Measurements from ENCODE around the gene CD40.
A peak's percentile ranks its signal among the peaks of the same experiment; 100 is the strongest.

The CD40 gene

DNA sequence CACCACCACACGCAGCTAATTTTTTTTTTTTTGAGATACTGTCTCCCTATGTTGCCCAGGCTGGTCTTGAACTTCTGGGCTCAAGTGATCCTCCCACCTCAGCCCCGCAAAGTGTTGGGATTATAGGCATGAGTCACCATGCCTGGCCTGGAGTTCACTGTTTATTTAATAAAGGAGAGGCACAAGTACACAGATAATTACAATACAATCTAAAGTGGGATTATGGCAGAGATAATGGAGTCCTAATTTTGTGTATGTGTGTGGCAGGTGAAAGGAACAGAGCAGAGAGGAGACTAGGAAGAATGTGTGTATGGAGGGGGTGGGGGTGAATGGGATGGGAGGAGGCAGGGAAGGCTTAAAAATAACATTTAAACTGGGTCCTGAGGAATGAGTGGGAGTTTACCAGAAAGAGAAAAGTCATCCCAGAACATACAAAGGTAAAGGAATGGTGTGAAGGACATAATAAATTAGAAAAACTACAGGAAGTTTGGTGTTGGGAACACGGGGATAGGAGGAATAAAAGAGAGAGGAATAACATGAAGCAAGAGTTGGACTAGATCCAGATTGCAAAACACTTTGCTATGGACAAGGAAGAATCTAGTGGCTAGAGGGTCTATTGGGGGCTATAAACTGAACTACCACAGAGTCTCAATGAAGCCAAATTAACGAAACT, 32.8 kb upstream of the CD40 start:
- H3K9ac ChIP-seq (ENCODE audit: low read depth, low read length), result no peak overlapping the region
- peaks cover 44% of the 10 kb centered on the region for H3K4me1 ChIP-seq (ENCODE audit: insufficient read depth, low read length)
- no peak overlapping the region for H3K4me3 ChIP-seq (ENCODE audit: low read depth in 1 of 2, low read length in 2 of 2)
- no peak for ATAC-seq (ENCODE audit: insufficient read depth, low read depth)
- H3K9me3 ChIP-seq (ENCODE audit: insufficient read depth, low read length, severe bottlenecking), result no peaks in the 10 kb centered on the region
- DNase-seq, result no peak
- peaks cover 94% of the 10 kb centered on the region for H3K79me2 ChIP-seq (ENCODE audit: insufficient read depth, low read length)
- H4K20me1 ChIP-seq (ENCODE audit: insufficient read depth, low read length), result peaks cover 83% of the 10 kb centered on the region
- H2AFZ ChIP-seq (ENCODE audit: low read depth, low read length), result no peak overlapping the region
- no peak overlapping the region; the same call in 1 of the 2 replicates for H3K27ac ChIP-seq (ENCODE audit: low read length)
- TF ChIP-seq EZH2 (IDR thresholded peaks at IDR 0.05; ENCODE audit: borderline replicate concordance, low read depth, low read length, severe bottlenecking), result no peak
- TF ChIP-seq, protein P1, sequence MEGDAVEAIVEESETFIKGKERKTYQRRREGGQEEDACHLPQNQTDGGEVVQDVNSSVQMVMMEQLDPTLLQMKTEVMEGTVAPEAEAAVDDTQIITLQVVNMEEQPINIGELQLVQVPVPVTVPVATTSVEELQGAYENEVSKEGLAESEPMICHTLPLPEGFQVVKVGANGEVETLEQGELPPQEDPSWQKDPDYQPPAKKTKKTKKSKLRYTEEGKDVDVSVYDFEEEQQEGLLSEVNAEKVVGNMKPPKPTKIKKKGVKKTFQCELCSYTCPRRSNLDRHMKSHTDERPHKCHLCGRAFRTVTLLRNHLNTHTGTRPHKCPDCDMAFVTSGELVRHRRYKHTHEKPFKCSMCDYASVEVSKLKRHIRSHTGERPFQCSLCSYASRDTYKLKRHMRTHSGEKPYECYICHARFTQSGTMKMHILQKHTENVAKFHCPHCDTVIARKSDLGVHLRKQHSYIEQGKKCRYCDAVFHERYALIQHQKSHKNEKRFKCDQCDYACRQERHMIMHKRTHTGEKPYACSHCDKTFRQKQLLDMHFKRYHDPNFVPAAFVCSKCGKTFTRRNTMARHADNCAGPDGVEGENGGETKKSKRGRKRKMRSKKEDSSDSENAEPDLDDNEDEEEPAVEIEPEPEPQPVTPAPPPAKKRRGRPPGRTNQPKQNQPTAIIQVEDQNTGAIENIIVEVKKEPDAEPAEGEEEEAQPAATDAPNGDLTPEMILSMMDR (IDR thresholded peaks at IDR 0.05; ENCODE audit: borderline replicate concordance, extremely low read depth, low read length, poor library complexity, severe bottlenecking), result no peak
- H3K27me3 ChIP-seq (ENCODE audit: insufficient read depth, low read length, poor library complexity), result no peaks in the 10 kb centered on the region
- peak overlapping the region; percentile 36 for H3K4me2 ChIP-seq (ENCODE audit: insufficient read depth, low read length)
- peaks cover 18% of the 10 kb centered on the region for H3K36me3 ChIP-seq (ENCODE audit: insufficient read depth, low read length)

DNA sequence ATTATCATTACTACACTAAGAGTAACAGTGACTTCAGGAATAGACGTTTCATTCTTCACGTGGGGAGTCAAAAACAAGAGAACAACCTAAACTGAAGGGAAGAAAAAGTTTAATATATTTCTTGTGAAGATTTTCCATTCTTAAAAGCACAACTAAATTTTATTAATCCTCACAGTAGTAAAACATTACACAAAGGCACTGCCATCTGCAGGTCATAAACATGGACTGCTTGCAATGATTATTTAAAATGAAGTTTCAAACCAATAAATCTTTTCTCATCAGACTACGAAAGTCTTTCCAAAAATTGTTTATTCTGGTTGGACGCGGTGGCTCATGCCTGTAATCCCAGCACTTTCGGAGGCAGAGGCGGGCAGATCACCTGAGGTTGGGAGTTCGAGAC, 31.0 kb upstream of the CD40 start:
- no peak for DNase-seq
- ATAC-seq (ENCODE audit: insufficient read depth, low read depth), result no peak
- Histone ChIP-seq H3K27ac (ENCODE audit: low read length) (no peak overlapping the region), H3K9me3 (ENCODE audit: insufficient read depth, low read length, severe bottlenecking) (no peaks in the 10 kb centered on the region), H3K27me3 (ENCODE audit: insufficient read depth, low read length, poor library complexity) (no peaks in the 10 kb centered on the region), H3K79me2 (ENCODE audit: insufficient read depth, low read length) (peaks cover 75% of the 10 kb centered on the region), H3K9ac (ENCODE audit: low read depth, low read length) (peak overlapping the region; percentile 22), H3K4me2 (ENCODE audit: insufficient read depth, low read length) (peak overlapping the region; percentile 87), H2AFZ (ENCODE audit: low read depth, low read length) (no peak overlapping the region), H4K20me1 (ENCODE audit: insufficient read depth, low read length) (peaks cover 70% of the 10 kb centered on the region), H3K36me3 (ENCODE audit: insufficient read depth, low read length) (peaks cover 18% of the 10 kb centered on the region), H3K4me3 (ENCODE audit: low read depth in 1 of 2, low read length in 2 of 2) (peak overlapping the region in 1 of 2 experiments; percentile 12; a peak in 1 of 4 replicates), H3K4me1 (ENCODE audit: insufficient read depth, low read length) (peaks cover 48% of the 10 kb centered on the region)
- TF ChIP-seq EZH2 (IDR thresholded peaks at IDR 0.05; ENCODE audit: borderline replicate concordance, low read depth, low read length, severe bottlenecking), result no peak
- TF ChIP-seq, protein P1 (IDR thresholded peaks at IDR 0.05; ENCODE audit: borderline replicate concordance, extremely low read depth, low read length, poor library complexity, severe bottlenecking), result peak; percentile 56

DNA sequence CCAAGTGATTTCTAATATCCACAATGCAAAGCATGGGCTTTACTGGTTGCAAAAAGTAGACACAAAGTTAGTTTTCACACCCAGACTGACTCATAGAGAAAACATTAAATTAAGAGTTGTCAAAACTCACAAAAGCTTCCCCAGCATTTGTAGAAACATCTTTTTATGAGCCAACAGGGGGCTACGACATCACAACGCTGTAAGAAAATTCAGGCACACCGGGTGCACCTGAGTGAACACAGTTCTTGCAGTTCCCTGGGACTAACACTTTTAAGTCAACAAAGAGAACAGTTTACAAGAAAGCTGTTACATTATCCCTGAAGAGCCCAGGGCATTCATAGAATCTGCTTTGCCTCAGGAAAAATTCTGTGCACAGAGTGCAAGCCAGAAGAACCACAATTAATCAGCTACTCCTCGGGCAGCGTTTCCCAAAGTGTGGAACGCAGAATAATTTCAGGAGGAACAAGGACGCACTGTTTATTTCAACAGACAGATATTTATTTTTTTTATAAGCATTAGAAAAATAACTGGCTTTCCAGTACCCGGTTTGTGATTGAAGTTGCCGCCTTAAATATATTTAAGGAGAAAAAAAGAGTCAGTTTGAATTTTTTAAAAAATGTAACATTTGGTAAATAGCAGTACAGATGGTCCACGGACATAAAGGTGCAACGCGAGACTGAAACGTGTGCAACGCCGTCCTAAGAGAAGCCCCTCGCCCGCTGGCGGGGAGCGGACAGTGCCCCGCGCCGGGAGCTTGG, 29.5 kb upstream of the CD40 start:
- Histone ChIP-seq H3K27me3 (ENCODE audit: insufficient read depth, low read length, poor library complexity) (no peaks in the 10 kb centered on the region), H3K79me2 (ENCODE audit: insufficient read depth, low read length) (peaks cover 61% of the 10 kb centered on the region), H3K36me3 (ENCODE audit: insufficient read depth, low read length) (peaks cover 18% of the 10 kb centered on the region), H3K27ac (ENCODE audit: low read length) (peak overlapping the region; percentile 99), H4K20me1 (ENCODE audit: insufficient read depth, low read length) (peaks cover 56% of the 10 kb centered on the region), H3K9me3 (ENCODE audit: insufficient read depth, low read length, severe bottlenecking) (no peaks in the 10 kb centered on the region), H2AFZ (ENCODE audit: low read depth, low read length) (peak overlapping the region; percentile 84), H3K9ac (ENCODE audit: low read depth, low read length) (peak overlapping the region; percentile 99), H3K4me3 (ENCODE audit: low read depth in 1 of 2, low read length in 2 of 2) (peak overlapping the region; percentile 83 to 97), H3K4me1 (ENCODE audit: insufficient read depth, low read length) (peaks cover 48% of the 10 kb centered on the region), H3K4me2 (ENCODE audit: insufficient read depth, low read length) (peak overlapping the region; percentile 87)
- peak; percentile 10; the same call in 1 of the 3 replicates for ATAC-seq (ENCODE audit: insufficient read depth, low read depth)
- TF ChIP-seq EZH2 (IDR thresholded peaks at IDR 0.05; ENCODE audit: borderline replicate concordance, low read depth, low read length, severe bottlenecking), result no peak
- TF ChIP-seq, protein P1 (IDR thresholded peaks at IDR 0.05; ENCODE audit: borderline replicate concordance, extremely low read depth, low read length, poor library complexity, severe bottlenecking), result no peak
- DNase-seq, result peak; percentile 22
